Natural killer cell (primary cell): ENCODE results near the gene ACVR2B. TPM values are rescaled to one million over a fixed set of nuclear protein-coding genes. Genes with fewer than 3 reads are reported as not detected.

Experiments used
- ATAC-seq, 3 donors: fragments of 150-1000 bp in 2 of 3; fragments of 200-7000 bp in 1 of 3; cut with Tn5 transposase; 1 replicate in 1 of 3; 2 replicates in 2 of 3; pipeline ENCODE4 v1.10.0; 2021; ENCODE audit warnings: mild to moderate bottlenecking in 2 of 3, moderate library complexity in 2 of 3
- DNase-seq, 2 donors: peaks; one replicate each; pipeline versions ENCODE4 v3.0.0 to v3.0.0-alpha.2; 2013 to 2021; ENCODE audit warnings: mixed read lengths in 1 of 2
- H3K27ac ChIP-seq: one replicate; pipeline ENCODE4 v1.5.1; 2013; ENCODE audit warnings: mild to moderate bottlenecking, low read length
- H3K27me3 ChIP-seq: one replicate; pipeline ENCODE4 v1.6.1; 2013; ENCODE audit warnings: low read length; ENCODE audit not compliant: control insufficient read depth, insufficient read depth
- H3K36me3 ChIP-seq: one replicate; pipeline ENCODE4 v1.6.1; 2013; ENCODE audit warnings: low read length; ENCODE audit not compliant: control insufficient read depth, insufficient read depth
- H3K4me1 ChIP-seq: one replicate; pipeline ENCODE4 v1.6.1; 2013; ENCODE audit warnings: low read length; ENCODE audit not compliant: control insufficient read depth, insufficient read depth
- H3K4me3 ChIP-seq: one replicate; pipeline ENCODE4 v1.5.1; 2013; ENCODE audit warnings: low read length
- H3K9me3 ChIP-seq: one replicate; pipeline ENCODE4 v1.6.1; 2013; ENCODE audit warnings: low read length; ENCODE audit not compliant: control insufficient read depth, insufficient read depth
- H3K27ac Mint-ChIP-seq, 2 donors: one replicate each; pipeline ENCODE4 v1.8.0; 2022; ENCODE audit warnings: mild to moderate bottlenecking in 2 of 2, mixed read lengths in 2 of 2, moderate library complexity in 1 of 2
- H3K27me3 Mint-ChIP-seq, 2 donors: one replicate each; pipeline ENCODE4 v1.8.0; 2022; ENCODE audit warnings: low read depth in 2 of 2, mixed read lengths in 2 of 2
- H3K36me3 Mint-ChIP-seq: one replicate; pipeline ENCODE4 v1.8.0; 2022; ENCODE audit warnings: mixed read lengths
- H3K4me1 Mint-ChIP-seq, 2 donors: one replicate each; pipeline ENCODE4 v1.8.0; 2022; ENCODE audit warnings: mixed read lengths in 2 of 2
- H3K4me3 Mint-ChIP-seq: one replicate; pipeline ENCODE4 v1.8.0; 2022; ENCODE audit warnings: mild to moderate bottlenecking, moderate library complexity, mixed read lengths
- H3K9me3 Mint-ChIP-seq, 2 donors: one replicate each; pipeline ENCODE4 v1.8.0; 2022; ENCODE audit warnings: mixed read lengths in 2 of 2
- CTCF ChIP-seq: fragments of 200-600 bp; IDR thresholded peaks from one replicate; pipeline ENCODE4 v1.8.0; 2022; ENCODE audit warnings: antibody characterized with exemption
- WGBS: methylation state at CpG from one replicate; pipeline ENCODE4 v1.1.7; 2013; ENCODE audit warnings: missing lambda C conversion rate; ENCODE audit not compliant: insufficient coverage; 5-methylcytosine and 5-hydroxymethylcytosine counted together
- intact Hi-C: fragments of 100-400 bp; cut with micrococcal nuclease; formaldehyde crosslinking; loops from one replicate; pipeline ENCODE4 v1.14.2; 2022
- total RNA-seq, 4 donors: library from RNA; stranded (reverse); fragments of 120-200 nt in 1 of 4; gene quantifications; one replicate each; pipeline versions ENCODE4 v1.2.3 to v1.2.4, GENCODE V29; 2013 to 2022

The ACVR2B gene
- total RNA-seq, 3 donors from 2014 or later (not counting 1 experiment from before 2014, with no cell fraction given) = 1.6 to 3.1 (median 2.7) TPM

GRCh38 chr3:38515367-38515766 lies 61.7 kb downstream of the ACVR2B start:
- peaks cover 33% of the 10 kb centered on the region for H3K36me3 ChIP-seq
- no peak overlapping the region for H3K27ac ChIP-seq
- Mint-ChIP-seq H3K36me3 (no peaks in the 10 kb centered on the region), H3K27me3 (no peaks in the 10 kb centered on the region), H3K4me1 (peaks cover 18% of the 10 kb centered on the region in 2 donors), H3K9me3 (no peaks in the 10 kb centered on the region), H3K27ac (no peak overlapping the region), H3K4me3 (no peak overlapping the region)
- intact Hi-C loops = loop anchor here (10.0 kb wide), 1 partner anchor 509 kb away; no protein-coding TSS in a partner anchor
- no peak for ATAC-seq
- no peak for DNase-seq
- no peaks in the 10 kb centered on the region for H3K9me3 ChIP-seq
- H3K4me3 ChIP-seq = no peak overlapping the region
- TF ChIP-seq CTCF = no peak
- no peaks in the 10 kb centered on the region for H3K27me3 ChIP-seq
- H3K4me1 ChIP-seq = no peaks in the 10 kb centered on the region
- 96% methylated on average over 7 of the region's 7 CpGs for WGBS

- ATAC-seq = no peak
- Mint-ChIP-seq H3K4me1 (peaks cover 18 to 30% of the 10 kb centered on the region in 2 donors), H3K27ac (no peak overlapping the region), H3K27me3 (no peaks in the 10 kb centered on the region), H3K4me3 (no peak overlapping the region), H3K9me3 (no peaks in the 10 kb centered on the region), H3K36me3 (no peaks in the 10 kb centered on the region)
- TF ChIP-seq CTCF = no peak
- Histone ChIP-seq H3K4me1 (no peaks in the 10 kb centered on the region), H3K4me3 (no peak overlapping the region), H3K27me3 (no peaks in the 10 kb centered on the region), H3K27ac (no peak overlapping the region), H3K36me3 (peaks cover 23% of the 10 kb centered on the region), H3K9me3 (no peaks in the 10 kb centered on the region)
- 0% methylated on average over 1 of the region's 1 CpG for WGBS
- no peak for DNase-seq
- intact Hi-C loops = loop anchor here (10.0 kb wide), 1 partner anchor 508 kb away; no protein-coding TSS in a partner anchor
These were observed 63.0 kb downstream of the ACVR2B start for GRCh38 chr3:38516669-38517068.

GRCh38 chr3:38519000-38519399 lies 65.3 kb downstream of the ACVR2B start:
- H3K27ac ChIP-seq = no peak overlapping the region
- H3K27ac Mint-ChIP-seq = peak overlapping the region; percentile 75 to 82

More at GRCh38 chr3:38519000-38519399, 65.3 kb downstream of the ACVR2B start:
- Histone ChIP-seq H3K27me3 (no peaks in the 10 kb centered on the region), H3K36me3 (peaks cover 11% of the 10 kb centered on the region), H3K9me3 (no peaks in the 10 kb centered on the region), H3K4me3 (no peak overlapping the region), H3K4me1 (no peaks in the 10 kb centered on the region)
- no peak for TF ChIP-seq CTCF
- ATAC-seq = no peak
- Mint-ChIP-seq H3K4me1 (peaks cover 18 to 31% of the 10 kb centered on the region in 2 donors), H3K9me3 (no peaks in the 10 kb centered on the region), H3K4me3 (no peak overlapping the region), H3K36me3 (no peaks in the 10 kb centered on the region), H3K27me3 (no peaks in the 10 kb centered on the region)
- intact Hi-C loops = loop anchor here (10.0 kb wide), 1 partner anchor 506 kb away; no protein-coding TSS in a partner anchor
- no CpG with 5 or more reads among the region's 1 CpG for whole genome bisulfite sequencing
- DNase-seq = no peak
